Peyer's patch (tissue), 4 donors: ENCODE measurements around the gene FZD8. TPM values are rescaled to one million over a fixed set of nuclear protein-coding genes. Genes with fewer than 3 reads are reported as not detected.

ENCODE experiments used
- DNase-seq, 3 donors: peaks; one replicate each; pipeline ENCODE4 v3.0.0-alpha.2; 2017 to 2019
- H3K27ac ChIP-seq, 4 donors: fragments of 200-600 bp; sonication (generic); one replicate each; pipeline ENCODE4 v1.5.1; 2016 to 2019
- H3K27me3 ChIP-seq, 2 donors: fragments of 200-600 bp; sonication (generic); one replicate each; pipeline ENCODE4 v1.5.1; 2019
- H3K36me3 ChIP-seq, 3 donors: fragments of 200-600 bp; sonication (generic); one replicate each; pipeline ENCODE4 v1.5.1; 2016 to 2019
- H3K4me1 ChIP-seq, 4 donors: fragments of 200-600 bp; sonication (generic); one replicate each; pipeline ENCODE4 v1.5.1; 2016 to 2019
- H3K4me3 ChIP-seq, 4 donors: fragments of 200-600 bp; sonication (generic); 1 replicate in 3 of 4; 2 replicates in 1 of 4; pipeline ENCODE4 v1.5.1; 2016 to 2019; ENCODE audit warnings: mild to moderate bottlenecking in 1 of 4
- H3K9me3 ChIP-seq, 4 donors: fragments of 200-600 bp; sonication (generic); one replicate each; pipeline ENCODE4 v1.5.1; 2016 to 2019; ENCODE audit warnings: mild to moderate bottlenecking in 1 of 4
- POLR2A ChIP-seq, 2 donors: fragments of 450-650 bp; IDR thresholded peaks; one replicate each; pipeline ENCODE4 v1.5.1; 2017; ENCODE audit warnings: antibody characterized with exemption in 2 of 2, mild to moderate bottlenecking in 2 of 2, moderate library complexity in 2 of 2
- total RNA-seq, 4 donors: library from RNA; depleted of rRNA; stranded (reverse); fragments of >200 nt; gene quantifications; one replicate each; pipeline ENCODE4 v1.1.0, GENCODE V29; 2016
- TF ChIP-seq, protein P1 (sequence below), 6 experiments: fragments of 450-650 bp in 4 of 6; fragments of 200-600 bp in 2 of 6; sonication (generic) in 1 of 6; IDR thresholded peaks; one replicate each; pipeline ENCODE4 v1.5.1; 2017 to 2019; ENCODE audit warnings: antibody characterized with exemption in 6 of 6, mild to moderate bottlenecking in 3 of 6, moderate library complexity in 1 of 6

Gene FZD8
- total RNA-seq, 4 donors from 2014 or later = 0.70 to 2.2 (median 1.2) TPM

DNA sequence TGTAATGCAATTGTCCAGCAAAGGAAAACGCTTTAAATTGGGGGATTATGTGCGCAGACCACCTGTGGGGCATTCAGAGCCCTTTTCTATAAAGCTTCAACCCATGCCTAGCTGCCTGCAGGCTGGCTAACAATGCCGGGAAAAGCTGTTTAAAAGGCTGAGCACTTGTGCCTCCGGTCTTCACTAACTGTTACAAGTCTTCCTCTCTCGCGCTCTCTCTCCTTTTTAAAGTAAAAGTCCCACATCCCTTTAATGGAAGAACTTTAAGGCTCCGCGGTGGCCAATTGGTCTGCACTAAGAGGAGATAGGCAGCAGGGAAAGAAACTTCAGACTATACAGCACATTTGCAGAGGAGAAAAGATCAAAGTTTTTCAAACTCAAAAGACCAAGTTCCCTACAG lies 4.6 kb downstream of the FZD8 start:
- Histone ChIP-seq H3K4me3 (no peak overlapping the region), H3K27ac (no peak overlapping the region), H3K27me3 (no peaks in the 10 kb centered on the region), H3K9me3 (no peaks in the 10 kb centered on the region), H3K4me1 (peaks cover 0 to 17% (median 8%) of the 10 kb centered on the region in 4 donors), H3K36me3 (no peaks in the 10 kb centered on the region)
- no peak for DNase-seq
- TF ChIP-seq, protein P1, sequence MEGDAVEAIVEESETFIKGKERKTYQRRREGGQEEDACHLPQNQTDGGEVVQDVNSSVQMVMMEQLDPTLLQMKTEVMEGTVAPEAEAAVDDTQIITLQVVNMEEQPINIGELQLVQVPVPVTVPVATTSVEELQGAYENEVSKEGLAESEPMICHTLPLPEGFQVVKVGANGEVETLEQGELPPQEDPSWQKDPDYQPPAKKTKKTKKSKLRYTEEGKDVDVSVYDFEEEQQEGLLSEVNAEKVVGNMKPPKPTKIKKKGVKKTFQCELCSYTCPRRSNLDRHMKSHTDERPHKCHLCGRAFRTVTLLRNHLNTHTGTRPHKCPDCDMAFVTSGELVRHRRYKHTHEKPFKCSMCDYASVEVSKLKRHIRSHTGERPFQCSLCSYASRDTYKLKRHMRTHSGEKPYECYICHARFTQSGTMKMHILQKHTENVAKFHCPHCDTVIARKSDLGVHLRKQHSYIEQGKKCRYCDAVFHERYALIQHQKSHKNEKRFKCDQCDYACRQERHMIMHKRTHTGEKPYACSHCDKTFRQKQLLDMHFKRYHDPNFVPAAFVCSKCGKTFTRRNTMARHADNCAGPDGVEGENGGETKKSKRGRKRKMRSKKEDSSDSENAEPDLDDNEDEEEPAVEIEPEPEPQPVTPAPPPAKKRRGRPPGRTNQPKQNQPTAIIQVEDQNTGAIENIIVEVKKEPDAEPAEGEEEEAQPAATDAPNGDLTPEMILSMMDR (IDR thresholded peaks at IDR 0.05) = no peak
- no peak for TF ChIP-seq POLR2A (IDR thresholded peaks at IDR 0.05)

DNA sequence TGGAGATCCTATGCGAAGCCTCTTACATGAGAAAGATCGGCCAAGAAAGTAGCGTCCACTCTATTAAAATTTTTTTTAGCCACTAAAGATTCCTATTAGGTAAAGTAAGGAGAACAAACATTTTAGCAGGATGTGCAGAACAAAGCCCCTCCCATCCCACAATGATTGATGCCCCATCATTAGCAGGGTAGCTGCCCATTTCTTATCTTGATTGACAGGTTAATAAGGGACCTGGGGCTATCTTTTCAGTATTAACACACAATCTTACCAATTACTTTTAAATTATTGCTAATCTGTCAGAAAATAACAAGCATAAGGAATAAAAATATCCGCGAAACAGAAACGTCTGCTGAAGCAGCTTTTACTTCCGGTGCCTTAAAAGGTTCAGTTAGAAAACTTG lies 5.1 kb downstream of the FZD8 start:
- Histone ChIP-seq H3K9me3 (no peaks in the 10 kb centered on the region), H3K27me3 (no peaks in the 10 kb centered on the region), H3K4me1 (peaks cover 0 to 15% (median 7%) of the 10 kb centered on the region in 4 donors), H3K36me3 (no peaks in the 10 kb centered on the region), H3K4me3 (no peak overlapping the region), H3K27ac (no peak overlapping the region)
- no peak for DNase-seq
- TF ChIP-seq, protein P1 (IDR thresholded peaks at IDR 0.05) = no peak
- no peak for TF ChIP-seq POLR2A (IDR thresholded peaks at IDR 0.05)

DNA sequence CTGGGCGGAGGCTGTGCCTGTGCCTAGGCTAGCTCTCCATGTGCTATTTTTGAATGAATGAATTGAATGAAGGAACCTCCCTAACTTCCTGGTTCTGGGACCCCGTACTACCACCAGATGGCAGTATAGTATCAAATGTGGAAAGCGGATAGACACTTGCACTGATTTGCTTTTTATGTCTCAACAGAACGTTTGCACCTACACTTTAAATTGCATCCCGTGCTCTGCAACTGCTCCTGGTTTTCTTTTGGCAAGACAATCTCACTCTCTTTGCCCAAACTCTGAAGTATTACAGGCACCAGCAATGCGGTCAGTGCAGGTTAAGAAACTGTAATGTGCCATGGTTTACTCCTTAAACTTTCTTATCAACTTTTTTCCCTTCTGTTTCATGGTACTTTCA lies 6.5 kb downstream of the FZD8 start:
- Histone ChIP-seq H3K27ac (no peak overlapping the region), H3K36me3 (no peaks in the 10 kb centered on the region), H3K4me1 (peaks cover 0 to 6% (median 3%) of the 10 kb centered on the region in 4 donors), H3K27me3 (no peaks in the 10 kb centered on the region), H3K9me3 (no peaks in the 10 kb centered on the region), H3K4me3 (no peak overlapping the region)
- TF ChIP-seq, protein P1 (IDR thresholded peaks at IDR 0.05) = peak; percentile 54 to 93 (median 84)
- no peak for TF ChIP-seq POLR2A (IDR thresholded peaks at IDR 0.05)
- peak in 1 of 3 donors; percentile 68 for DNase-seq

DNA sequence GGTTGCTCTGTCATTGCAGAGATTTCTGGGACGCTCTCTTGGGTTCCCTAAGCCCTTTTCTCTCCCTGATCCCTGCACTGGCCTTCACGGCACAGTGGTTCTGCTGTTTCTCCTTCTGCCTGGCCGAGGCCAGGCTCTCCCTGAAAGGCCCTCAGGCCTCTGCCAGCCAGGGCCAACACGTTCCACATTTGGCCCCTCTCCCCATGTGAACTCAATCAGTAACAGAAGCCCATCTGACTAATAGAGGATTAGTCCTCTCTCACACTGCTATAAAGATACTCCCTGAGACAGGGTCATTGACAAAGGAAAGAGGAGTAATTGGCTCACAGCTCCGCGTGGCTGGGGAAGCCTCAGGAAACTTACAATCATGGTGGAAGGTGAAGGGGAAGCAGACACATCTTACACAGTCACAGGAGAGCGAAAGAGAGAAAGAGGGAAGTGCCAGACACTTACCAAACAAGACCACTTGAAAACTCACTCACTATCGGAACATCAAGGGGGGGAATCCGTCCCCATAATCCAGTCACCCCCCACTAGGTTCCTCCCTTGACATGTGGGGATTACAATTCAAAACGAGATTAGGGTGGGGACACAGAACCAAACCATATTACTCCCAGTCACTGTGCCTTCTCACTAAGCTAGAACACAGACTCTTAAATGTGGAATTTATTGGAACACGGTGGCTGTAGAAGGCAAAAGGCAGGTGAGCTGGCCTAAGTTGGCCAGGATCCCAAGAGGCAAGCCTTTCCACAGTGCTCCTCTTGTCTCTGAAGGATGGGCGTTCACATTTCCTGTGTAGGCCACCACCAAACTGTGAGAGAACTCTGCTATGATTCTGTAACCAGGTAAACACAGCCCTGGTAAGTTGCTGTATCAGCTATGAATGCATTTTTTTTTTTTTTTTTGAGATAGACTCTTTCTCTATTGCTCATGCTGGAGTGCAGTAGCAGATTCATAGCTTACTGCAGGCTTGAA lies 8.8 kb downstream of the FZD8 start:
- Histone ChIP-seq H3K4me3 (no peak overlapping the region), H3K27me3 (no peaks in the 10 kb centered on the region)

DNA sequence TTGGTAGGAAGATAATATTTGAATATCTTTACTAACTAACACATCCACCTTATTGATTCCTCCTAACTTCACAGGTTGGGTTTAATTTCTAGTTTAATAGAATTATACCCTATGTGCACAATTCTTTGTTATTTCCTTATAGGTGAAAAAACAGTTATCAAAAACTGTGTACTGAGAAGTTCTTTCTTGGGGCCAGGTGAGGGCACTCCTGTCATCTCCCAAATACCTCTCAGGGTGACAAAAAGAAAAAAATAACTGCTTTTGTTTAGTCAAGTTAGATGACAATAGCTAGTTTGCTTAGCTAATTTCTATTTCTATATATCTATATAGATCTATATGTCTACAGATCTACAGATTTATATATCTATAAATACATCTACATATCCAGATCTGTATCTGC lies 10.1 kb downstream of the FZD8 start:
- Histone ChIP-seq H3K9me3 (no peaks in the 10 kb centered on the region), H3K4me1 (no peaks in the 10 kb centered on the region), H3K36me3 (no peaks in the 10 kb centered on the region), H3K4me3 (no peak overlapping the region), H3K27ac (no peak overlapping the region), H3K27me3 (no peaks in the 10 kb centered on the region)
- TF ChIP-seq POLR2A (IDR thresholded peaks at IDR 0.05) = no peak
- TF ChIP-seq, protein P1 (IDR thresholded peaks at IDR 0.05) = no peak
- DNase-seq = no peak

More for the DNA sequence above, 8.8 kb downstream of the FZD8 start:
- DNase-seq = no peak
- no peak for TF ChIP-seq POLR2A (IDR thresholded peaks at IDR 0.05)
- TF ChIP-seq, protein P1 (IDR thresholded peaks at IDR 0.05) = no peak
- no peaks in the 10 kb centered on the region for H3K9me3 ChIP-seq
- no peaks in the 10 kb centered on the region for H3K36me3 ChIP-seq
- no peak overlapping the region for H3K27ac ChIP-seq
- no peaks in the 10 kb centered on the region for H3K4me1 ChIP-seq
